Ovary (tissue), 9 donors: Measurements from ENCODE around the gene WIPF1. TPM values are rescaled to one million over a fixed set of nuclear protein-coding genes. Genes with fewer than 3 reads are reported as not detected.

ENCODE experiments used
- DNase-seq, 5 donors: peaks; one replicate each; pipeline ENCODE4 v3.0.0-alpha.2; 2019 to 2020
- H3K27ac ChIP-seq, 2 donors: fragments of 200-600 bp; one replicate each; pipeline versions ENCODE4 v1.5.1 to v1.8.0; 2019 to 2022
- H3K27me3 ChIP-seq: fragments of 200-600 bp; one replicate; pipeline ENCODE4 v1.8.0; 2022
- H3K36me3 ChIP-seq: fragments of 200-600 bp; sonication (generic); one replicate; pipeline ENCODE4 v1.5.1; 2019
- H3K4me1 ChIP-seq: one replicate; pipeline ENCODE4 v1.8.1; 2013; ENCODE audit warnings: mild to moderate bottlenecking, moderate library complexity; ENCODE audit not compliant: insufficient read depth
- H3K4me3 ChIP-seq: fragments of 200-600 bp; sonication (generic); one replicate; pipeline ENCODE4 v1.5.1; 2017
- H3K9me3 ChIP-seq, 2 donors: fragments of 200-600 bp in 1 of 2; sonication (generic) in 1 of 2; one replicate each; pipeline versions ENCODE4 v1.5.1 to v1.8.1; 2013 to 2019; ENCODE audit warnings: mild to moderate bottlenecking in 1 of 2, moderate library complexity in 1 of 2
- CTCF ChIP-seq, 3 donors: fragments of 450-650 bp in 2 of 3; fragments of 200-600 bp in 1 of 3; IDR thresholded peaks; one replicate each; pipeline versions ENCODE4 v1.5.1 to v1.8.0; 2016 to 2022; ENCODE audit warnings: antibody characterized with exemption in 3 of 3, mild to moderate bottlenecking in 1 of 3
- EP300 ChIP-seq: sonication (generic); formaldehyde crosslinking; IDR thresholded peaks from one replicate; pipeline ENCODE4 v1.6.1; 2017; ENCODE audit warnings: antibody characterized with exemption
- POLR2A ChIP-seq: fragments of 450-650 bp; IDR thresholded peaks from one replicate; pipeline ENCODE4 v1.6.1; 2017; ENCODE audit warnings: antibody characterized with exemption, mild to moderate bottlenecking, moderate library complexity
- WGBS, 3 donors: extraction: QIAGEN DNeasy Blood & Tissue Kit in 1 of 3; methylation state at CpG; one replicate each; pipeline versions ENCODE4 v1.1.5 to v1.1.7; 2013 to 2017; 5-methylcytosine and 5-hydroxymethylcytosine counted together
- intact Hi-C, 4 donors: fragments of 100-400 bp; cut with DNase I; formaldehyde crosslinking; loops; one replicate each; pipeline versions ENCODE4 v1.11.0 to v1.15.1; 2022 to 2023
- polyA plus RNA-seq, 2 donors: library from polyadenylated mRNA; stranded (reverse); fragments of 200-250 nt in 1 of 2; fragments of 350-450 nt in 1 of 2; fragmentation: Illumina TruSeq in 1 of 2; extraction: RNeasy Lipid Tissue Mini Kit (QIAGEN cat#74804) in 1 of 2; gene quantifications; one replicate each; pipeline ENCODE4 v1.2.3, GENCODE V29; 2013 to 2014
- total RNA-seq, 7 donors: library from RNA; depleted of rRNA in 2 of 7; stranded (reverse); fragments of >200 nt in 2 of 7; fragmentation: NEBNext Ultra II Directional in 3 of 7; extraction: Animal tissue kit (Norgen Biotek cat#: 25700) in 3 of 7; gene quantifications; one replicate each; pipeline versions ENCODE4 v1.1.0 to v1.2.4, GENCODE V29; 2016 to 2023
- donor health status: DM: no; HTN: no; CAD: no; lungs with moderate emphysema.
- donor health status: DM: no; HTN: no; CAD: no.
- donor health status: Bipolar disorder and iron deficiency.
- donor health status: DM: yes; HTN: yes; CAD: no.
- donor health status: DM: no; HTN: no; CAD: no.
- donor health status: DM: yes; HTN: yes; CAD: no.

The WIPF1 gene
- total and polyA plus RNA-seq, 9 donors: 9.7 to 42.6 (median 24.4) TPM

GRCh38 chr2:174631009-174631981 lies 33.7 kb upstream of the WIPF1 start:
- H3K9me3 ChIP-seq: no peaks in the 10 kb centered on the region
- no peak overlapping the region for H3K27ac ChIP-seq
- H3K27me3 ChIP-seq: no peaks in the 10 kb centered on the region
- no peak overlapping the region for H3K4me3 ChIP-seq
- WGBS, 3 donors: 86 to 91% (median 89%) methylated on average over 11 of the region's 11 CpGs
- DNase-seq: no peak
- peaks cover 4% of the 10 kb centered on the region for H3K4me1 ChIP-seq
- TF ChIP-seq CTCF (IDR thresholded peaks at IDR 0.05) (no peak), EP300 (no peak), POLR2A (no peak)
- intact Hi-C loops: no loop called here
- no peaks in the 10 kb centered on the region for H3K36me3 ChIP-seq

GRCh38 chr2:174630107-174630506 lies 32.5 kb upstream of the WIPF1 start:
- intact Hi-C loops: no loop called here
- Histone ChIP-seq H3K4me1 (peaks cover 4% of the 10 kb centered on the region), H3K27me3 (no peaks in the 10 kb centered on the region), H3K36me3 (no peaks in the 10 kb centered on the region), H3K4me3 (no peak overlapping the region), H3K9me3 (no peaks in the 10 kb centered on the region), H3K27ac (no peak overlapping the region)
- no peak for TF ChIP-seq POLR2A
- no peak for TF ChIP-seq EP300
- no peak for TF ChIP-seq CTCF (IDR thresholded peaks at IDR 0.05)
- no peak for DNase-seq
- 69 to 76% (median 70%) methylated on average over 3 of the region's 3 CpGs for WGBS, 3 donors

- Histone ChIP-seq H3K36me3 (no peaks in the 10 kb centered on the region), H3K4me3 (no peak overlapping the region), H3K4me1 (peaks cover 2% of the 10 kb centered on the region), H3K27me3 (no peaks in the 10 kb centered on the region), H3K9me3 (no peaks in the 10 kb centered on the region), H3K27ac (no peak overlapping the region)
- WGBS, 3 donors: 86 to 87% (median 86%) methylated on average over 6 of the region's 6 CpGs
- DNase-seq: no peak
- intact Hi-C loops: no loop called here
- TF ChIP-seq CTCF (IDR thresholded peaks at IDR 0.05) (no peak), POLR2A (no peak), EP300 (no peak)
Measured at GRCh38 chr2:174629506-174629905, 31.9 kb upstream of the WIPF1 start.

- intact Hi-C loops: no loop called here
- WGBS, 3 donors: 89 to 95% (median 91%) methylated on average over 2 of the region's 2 CpGs
Measured at GRCh38 chr2:174628528-174629169, 31.0 kb upstream of the WIPF1 start.

More at GRCh38 chr2:174628528-174629169, 31.0 kb upstream of the WIPF1 start:
- Histone ChIP-seq H3K4me3 (no peak overlapping the region), H3K9me3 (no peaks in the 10 kb centered on the region), H3K27me3 (no peaks in the 10 kb centered on the region), H3K4me1 (peaks cover 2% of the 10 kb centered on the region), H3K36me3 (no peaks in the 10 kb centered on the region), H3K27ac (no peak overlapping the region)
- no peak for TF ChIP-seq POLR2A
- TF ChIP-seq EP300: no peak
- TF ChIP-seq CTCF (IDR thresholded peaks at IDR 0.05): no peak
- no peak for DNase-seq
